Skeletal muscle tissue (tissue), 4 donors: ENCODE data around the gene ART4. TPM values are rescaled to one million over a fixed set of nuclear protein-coding genes. Genes with fewer than 3 reads are reported as not detected.

Experiments
- H3K27ac ChIP-seq: one replicate; pipeline ENCODE4 v1.7.0; 2013; ENCODE audit warnings: mild to moderate bottlenecking, low read depth, low read length, inconsistent platforms
- H3K27me3 ChIP-seq, 3 donors: one replicate each; pipeline ENCODE4 v1.7.0; 2013; ENCODE audit warnings: low read length in 3 of 3; ENCODE audit not compliant: control insufficient read depth in 3 of 3, insufficient read depth in 3 of 3
- H3K36me3 ChIP-seq, 3 donors: one replicate each; pipeline ENCODE4 v1.7.0; 2013; ENCODE audit warnings: low read length in 3 of 3; ENCODE audit not compliant: control insufficient read depth in 3 of 3, insufficient read depth in 3 of 3
- H3K4me1 ChIP-seq, 3 donors: one replicate each; pipeline ENCODE4 v1.7.0; 2013; ENCODE audit warnings: low read length in 3 of 3, mild to moderate bottlenecking in 3 of 3; ENCODE audit not compliant: control insufficient read depth in 3 of 3, insufficient read depth in 3 of 3
- H3K4me3 ChIP-seq, 3 donors: one replicate each; pipeline ENCODE4 v1.7.0; 2013; ENCODE audit warnings: low read length in 3 of 3
- H3K9ac ChIP-seq, 3 donors: one replicate each; pipeline ENCODE4 v1.7.0; 2013; ENCODE audit warnings: low read length in 3 of 3, mild to moderate bottlenecking in 3 of 3, moderate library complexity in 2 of 3, low read depth in 1 of 3
- H3K9me3 ChIP-seq, 3 donors: one replicate each; pipeline ENCODE4 v1.7.0; 2013; ENCODE audit warnings: low read length in 3 of 3; ENCODE audit not compliant: control insufficient read depth in 3 of 3
- total RNA-seq: library from RNA; depleted of rRNA; stranded (reverse); fragments of >200 nt; gene quantifications from one replicate; pipeline ENCODE4 v1.2.3, GENCODE V29; 2014
- donor health status: Osteomylitis.

The ART4 gene
- total RNA-seq, 1 donor from 2014 or later, result not detected

- no peaks in the 10 kb centered on the region for H3K27me3 ChIP-seq
- no peaks in the 10 kb centered on the region for H3K9me3 ChIP-seq
- H3K4me1 ChIP-seq, result no peaks in the 10 kb centered on the region
- no peak overlapping the region for H3K4me3 ChIP-seq
- H3K27ac ChIP-seq, result no peak overlapping the region
- H3K9ac ChIP-seq, result no peak overlapping the region
- peaks cover 0 to 6% (median 0%) of the 10 kb centered on the region in 3 donors for H3K36me3 ChIP-seq
These were observed 35.2 kb upstream of the ART4 start for GRCh38 chr12:14878488-14878887.

- Histone ChIP-seq H3K9me3 (no peaks in the 10 kb centered on the region), H3K4me3 (no peak overlapping the region), H3K9ac (no peak overlapping the region), H3K4me1 (no peaks in the 10 kb centered on the region), H3K36me3 (peaks cover 0 to 3% (median 0%) of the 10 kb centered on the region in 3 donors), H3K27ac (no peak overlapping the region), H3K27me3 (no peaks in the 10 kb centered on the region)
These were observed 33.5 kb upstream of the ART4 start for GRCh38 chr12:14876833-14877232.

- no peaks in the 10 kb centered on the region for H3K27me3 ChIP-seq
- no peaks in the 10 kb centered on the region for H3K4me1 ChIP-seq
- H3K4me3 ChIP-seq, result no peak overlapping the region
- no peak overlapping the region for H3K27ac ChIP-seq
- H3K9me3 ChIP-seq, result no peaks in the 10 kb centered on the region
- H3K9ac ChIP-seq, result no peak overlapping the region
- H3K36me3 ChIP-seq, result no peaks in the 10 kb centered on the region
These were observed 31.6 kb upstream of the ART4 start for GRCh38 chr12:14874882-14875281.

GRCh38 chr12:14873440-14874185 is 30.3 kb upstream of the ART4 start:
- Histone ChIP-seq H3K27me3 (no peaks in the 10 kb centered on the region), H3K4me3 (no peak overlapping the region), H3K9ac (no peak overlapping the region), H3K27ac (no peak overlapping the region), H3K36me3 (no peaks in the 10 kb centered on the region), H3K4me1 (no peaks in the 10 kb centered on the region), H3K9me3 (no peaks in the 10 kb centered on the region)

- Histone ChIP-seq H3K4me1 (no peaks in the 10 kb centered on the region), H3K36me3 (no peaks in the 10 kb centered on the region), H3K9me3 (no peaks in the 10 kb centered on the region), H3K27ac (no peak overlapping the region), H3K4me3 (no peak overlapping the region), H3K9ac (no peak overlapping the region), H3K27me3 (no peaks in the 10 kb centered on the region)
These were observed 28.6 kb upstream of the ART4 start for GRCh38 chr12:14871886-14872285.

GRCh38 chr12:14871247-14871646 is 27.9 kb upstream of the ART4 start:
- Histone ChIP-seq H3K36me3 (no peaks in the 10 kb centered on the region), H3K4me3 (no peak overlapping the region), H3K9me3 (no peaks in the 10 kb centered on the region), H3K27me3 (no peaks in the 10 kb centered on the region), H3K9ac (no peak overlapping the region), H3K27ac (no peak overlapping the region), H3K4me1 (no peaks in the 10 kb centered on the region)

GRCh38 chr12:14868916-14869506 is 25.7 kb upstream of the ART4 start:
- Histone ChIP-seq H3K27me3 (no peaks in the 10 kb centered on the region), H3K9ac (no peak overlapping the region), H3K36me3 (no peaks in the 10 kb centered on the region), H3K4me1 (no peaks in the 10 kb centered on the region), H3K4me3 (no peak overlapping the region), H3K9me3 (no peaks in the 10 kb centered on the region), H3K27ac (no peak overlapping the region)

- Histone ChIP-seq H3K9ac (no peak overlapping the region), H3K27ac (no peak overlapping the region), H3K4me1 (no peaks in the 10 kb centered on the region), H3K27me3 (no peaks in the 10 kb centered on the region), H3K9me3 (no peaks in the 10 kb centered on the region), H3K4me3 (no peak overlapping the region), H3K36me3 (no peaks in the 10 kb centered on the region)
These were observed 17.2 kb upstream of the ART4 start for GRCh38 chr12:14860490-14860889.

- H3K9me3 ChIP-seq, result no peaks in the 10 kb centered on the region
These were observed 15.2 kb upstream of the ART4 start for GRCh38 chr12:14858513-14858912.

GRCh38 chr12:14854586-14855183 is 11.4 kb upstream of the ART4 start:
- Histone ChIP-seq H3K9me3 (no peaks in the 10 kb centered on the region), H3K27ac (peak overlapping the region; percentile 25), H3K36me3 (no peaks in the 10 kb centered on the region), H3K9ac (no peak overlapping the region), H3K4me1 (peaks cover 0 to 4% (median 0%) of the 10 kb centered on the region in 3 donors), H3K4me3 (no peak overlapping the region), H3K27me3 (no peaks in the 10 kb centered on the region)

More at GRCh38 chr12:14858513-14858912, 15.2 kb upstream of the ART4 start:
- peaks cover 0 to 4% (median 0%) of the 10 kb centered on the region in 3 donors for H3K4me1 ChIP-seq
- H3K27me3 ChIP-seq, result no peaks in the 10 kb centered on the region
- H3K27ac ChIP-seq, result no peak overlapping the region
- no peak overlapping the region for H3K9ac ChIP-seq
- H3K36me3 ChIP-seq, result no peaks in the 10 kb centered on the region
- no peak overlapping the region for H3K4me3 ChIP-seq
